BLaER1 (cell line): ENCODE measurements around the gene RASGEF1C.

Experiments
- H3K27ac ChIP-seq: shearing (Covaris generic); formaldehyde crosslinking; 2 replicates; pipeline ENCODE4 v1.8.1; 2022
- H3K27me3 ChIP-seq: shearing (Covaris generic); formaldehyde crosslinking; 2 replicates; pipeline ENCODE4 v1.8.1; 2022
- H3K36me3 ChIP-seq: shearing (Covaris generic); formaldehyde crosslinking; 2 replicates; pipeline ENCODE4 v1.8.1; 2022
- H3K4me1 ChIP-seq: shearing (Covaris generic); formaldehyde crosslinking; 2 replicates; pipeline ENCODE4 v1.8.1; 2022
- H3K4me2 ChIP-seq: shearing (Covaris generic); formaldehyde crosslinking; 2 replicates; pipeline ENCODE4 v1.8.1; 2022
- H3K4me3 ChIP-seq: shearing (Covaris generic); formaldehyde crosslinking; 2 replicates; pipeline ENCODE4 v1.8.1; 2022
- H3K9ac ChIP-seq: shearing (Covaris generic); formaldehyde crosslinking; 2 replicates; pipeline ENCODE4 v1.8.1; 2022
- H3K9me3 ChIP-seq: shearing (Covaris generic); formaldehyde crosslinking; 2 replicates; pipeline ENCODE4 v1.8.1; 2022
- H4K20me1 ChIP-seq: shearing (Covaris generic); formaldehyde crosslinking; 2 replicates; pipeline ENCODE4 v1.8.1; 2022
- Cebpa-rat ChIP-seq: shearing (Covaris generic); IDR thresholded peaks from 2 replicates; pipeline ENCODE4 v1.8.1; 2022

Gene RASGEF1C

GRCh38 chr5:180143656-180144364 is 65.2 kb downstream of the RASGEF1C start:
- no peak overlapping the region for H3K4me2 ChIP-seq
- no peak overlapping the region for H3K27ac ChIP-seq
- 0 out of 2 replicates have a peak, but pooled peaks cover 9% of the 10 kb centered on the region for H3K9me3 ChIP-seq
- no peak for TF ChIP-seq Cebpa-rat
- H3K27me3 ChIP-seq: no peaks in the 10 kb centered on the region
- H3K4me3 ChIP-seq: no peak overlapping the region
- H3K36me3 ChIP-seq: no peaks in the 10 kb centered on the region
- H4K20me1 ChIP-seq: no peaks in the 10 kb centered on the region
- peaks cover 19% of the 10 kb centered on the region for H3K4me1 ChIP-seq
- H3K9ac ChIP-seq: no peak overlapping the region

DNA sequence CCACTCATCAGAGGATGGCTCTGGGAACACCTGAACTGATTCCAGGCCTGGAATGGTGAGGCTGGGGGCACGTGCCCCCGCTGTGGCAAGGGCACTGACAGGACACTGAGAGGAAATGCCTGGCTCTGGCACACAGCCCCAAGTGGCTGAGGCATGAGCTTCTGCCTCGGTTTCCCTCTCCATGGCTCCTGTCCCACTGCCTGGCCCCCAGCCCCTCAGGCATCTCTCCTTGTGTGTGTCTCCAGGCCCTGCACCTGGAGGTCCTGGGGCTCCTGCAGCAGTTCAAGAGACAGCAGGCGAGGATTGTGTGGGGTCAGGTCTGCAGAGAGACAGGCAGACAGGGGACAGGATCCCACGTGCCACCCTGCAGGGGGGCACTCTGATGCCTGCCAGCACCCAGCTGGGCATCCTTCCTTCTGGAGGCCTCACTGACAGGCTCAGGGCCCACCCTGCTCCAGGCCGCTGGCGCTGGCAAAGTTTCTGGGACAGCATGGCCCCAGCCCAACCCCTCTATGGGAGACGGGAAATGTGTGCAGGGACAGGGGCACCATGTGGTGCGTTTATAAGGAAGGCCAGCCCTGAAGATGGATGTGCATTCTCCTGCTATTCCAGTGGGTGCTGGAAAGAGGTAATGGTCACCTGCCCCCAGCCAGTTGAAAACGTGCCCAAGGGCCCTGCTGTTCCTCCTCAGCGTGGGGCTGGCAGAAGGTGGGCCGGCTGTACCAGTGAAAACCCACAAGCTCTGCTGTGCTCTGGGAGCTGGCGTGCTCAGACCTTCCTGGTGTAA is 66.0 kb downstream of the RASGEF1C start:
- Histone ChIP-seq H3K4me3 (no peak overlapping the region), H3K9me3 (0 out of 2 replicates have a peak, but pooled peaks cover 9% of the 10 kb centered on the region), H3K4me2 (no peak overlapping the region), H4K20me1 (no peaks in the 10 kb centered on the region), H3K4me1 (peaks cover 19% of the 10 kb centered on the region), H3K9ac (no peak overlapping the region), H3K36me3 (no peaks in the 10 kb centered on the region), H3K27me3 (no peaks in the 10 kb centered on the region), H3K27ac (no peak overlapping the region)
- no peak for TF ChIP-seq Cebpa-rat

GRCh38 chr5:180142021-180142765 is 66.8 kb downstream of the RASGEF1C start:
- Histone ChIP-seq H3K27me3 (no peaks in the 10 kb centered on the region), H4K20me1 (no peaks in the 10 kb centered on the region), H3K4me2 (no peak overlapping the region), H3K9me3 (0 out of 2 replicates have a peak, but pooled peaks cover 9% of the 10 kb centered on the region), H3K4me1 (peaks cover 19% of the 10 kb centered on the region), H3K4me3 (no peak overlapping the region), H3K9ac (no peak overlapping the region), H3K36me3 (no peaks in the 10 kb centered on the region), H3K27ac (no peak overlapping the region)
- no peak for TF ChIP-seq Cebpa-rat

GRCh38 chr5:180141068-180141660 is 67.8 kb downstream of the RASGEF1C start:
- Histone ChIP-seq H3K4me2 (no peak overlapping the region), H4K20me1 (no peaks in the 10 kb centered on the region), H3K4me3 (no peak overlapping the region), H3K36me3 (no peaks in the 10 kb centered on the region), H3K4me1 (peaks cover 19% of the 10 kb centered on the region), H3K9ac (no peak overlapping the region), H3K27ac (no peak overlapping the region), H3K27me3 (no peaks in the 10 kb centered on the region), H3K9me3 (peaks cover 12% of the 10 kb centered on the region; the same call in 1 of the 2 replicates)
- no peak for TF ChIP-seq Cebpa-rat

DNA sequence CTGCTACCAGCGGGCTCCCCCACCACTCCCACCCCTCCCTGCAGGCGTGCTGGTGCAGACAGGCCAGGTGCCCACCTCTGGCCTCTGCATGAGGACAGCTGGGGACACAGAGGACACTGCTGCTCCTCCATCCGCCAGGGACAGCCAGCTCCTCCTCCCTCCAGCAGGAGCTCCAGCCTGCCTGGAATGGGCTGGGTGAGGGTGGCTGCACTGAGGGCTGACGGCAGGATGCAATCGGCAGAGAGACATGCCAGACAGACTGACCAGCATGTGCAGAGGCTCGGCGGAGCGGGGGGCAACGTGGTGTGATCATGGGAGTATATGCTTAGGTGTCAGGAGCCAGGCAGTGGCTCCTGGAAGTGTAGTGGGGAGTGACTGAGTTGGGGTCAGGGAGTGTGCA is 68.4 kb downstream of the RASGEF1C start:
- no peak for TF ChIP-seq Cebpa-rat
- H4K20me1 ChIP-seq: no peaks in the 10 kb centered on the region
- H3K9me3 ChIP-seq: peaks cover 8% of the 10 kb centered on the region; the same call in 1 of the 2 replicates
- no peaks in the 10 kb centered on the region for H3K27me3 ChIP-seq
- H3K27ac ChIP-seq: no peak overlapping the region
- no peaks in the 10 kb centered on the region for H3K36me3 ChIP-seq
- H3K9ac ChIP-seq: no peak overlapping the region
- H3K4me3 ChIP-seq: no peak overlapping the region
- no peak overlapping the region for H3K4me2 ChIP-seq
- peaks cover 23% of the 10 kb centered on the region for H3K4me1 ChIP-seq

DNA sequence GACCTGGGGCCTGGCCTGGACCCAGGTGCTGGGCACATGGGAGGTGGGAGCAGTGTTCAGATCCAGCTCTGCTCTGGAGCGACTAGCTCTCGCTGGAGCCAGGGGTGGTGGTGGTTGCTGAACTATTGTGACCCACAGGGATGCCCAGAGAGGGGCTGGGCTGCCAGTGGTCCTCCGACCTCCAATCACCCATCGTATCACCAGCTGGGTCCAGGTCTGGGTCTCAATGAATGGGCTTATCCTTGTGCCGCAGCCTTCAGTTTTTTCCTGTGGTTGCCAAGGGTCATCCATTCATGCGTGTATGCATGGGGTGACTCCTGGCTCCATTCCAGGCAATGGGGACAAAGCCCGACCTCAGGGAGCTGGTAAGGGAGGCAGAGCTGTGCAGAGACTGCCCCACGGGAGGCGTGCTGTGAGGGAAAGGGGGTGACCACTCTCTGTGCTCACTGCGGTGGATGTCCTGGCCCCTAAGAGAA is 68.9 kb downstream of the RASGEF1C start:
- Histone ChIP-seq H4K20me1 (no peaks in the 10 kb centered on the region), H3K9ac (no peak overlapping the region), H3K27ac (no peak overlapping the region), H3K27me3 (no peaks in the 10 kb centered on the region), H3K4me3 (no peak overlapping the region), H3K9me3 (peaks cover 8% of the 10 kb centered on the region; the same call in 1 of the 2 replicates), H3K36me3 (no peaks in the 10 kb centered on the region), H3K4me2 (peak overlapping the region; percentile 13), H3K4me1 (peaks cover 28% of the 10 kb centered on the region)
- TF ChIP-seq Cebpa-rat: no peak

GRCh38 chr5:180139731-180140055 is 69.3 kb downstream of the RASGEF1C start:
- no peaks in the 10 kb centered on the region for H3K36me3 ChIP-seq
- no peak overlapping the region for H3K27ac ChIP-seq
- no peaks in the 10 kb centered on the region for H4K20me1 ChIP-seq
- no peak for TF ChIP-seq Cebpa-rat
- H3K4me1 ChIP-seq: peaks cover 31% of the 10 kb centered on the region
- H3K9ac ChIP-seq: no peak overlapping the region; the same call in 1 of the 2 replicates
- peaks cover 8% of the 10 kb centered on the region; the same call in 1 of the 2 replicates for H3K9me3 ChIP-seq
- peak overlapping the region; percentile 13 for H3K4me2 ChIP-seq
- no peak overlapping the region for H3K4me3 ChIP-seq
- H3K27me3 ChIP-seq: no peaks in the 10 kb centered on the region

DNA sequence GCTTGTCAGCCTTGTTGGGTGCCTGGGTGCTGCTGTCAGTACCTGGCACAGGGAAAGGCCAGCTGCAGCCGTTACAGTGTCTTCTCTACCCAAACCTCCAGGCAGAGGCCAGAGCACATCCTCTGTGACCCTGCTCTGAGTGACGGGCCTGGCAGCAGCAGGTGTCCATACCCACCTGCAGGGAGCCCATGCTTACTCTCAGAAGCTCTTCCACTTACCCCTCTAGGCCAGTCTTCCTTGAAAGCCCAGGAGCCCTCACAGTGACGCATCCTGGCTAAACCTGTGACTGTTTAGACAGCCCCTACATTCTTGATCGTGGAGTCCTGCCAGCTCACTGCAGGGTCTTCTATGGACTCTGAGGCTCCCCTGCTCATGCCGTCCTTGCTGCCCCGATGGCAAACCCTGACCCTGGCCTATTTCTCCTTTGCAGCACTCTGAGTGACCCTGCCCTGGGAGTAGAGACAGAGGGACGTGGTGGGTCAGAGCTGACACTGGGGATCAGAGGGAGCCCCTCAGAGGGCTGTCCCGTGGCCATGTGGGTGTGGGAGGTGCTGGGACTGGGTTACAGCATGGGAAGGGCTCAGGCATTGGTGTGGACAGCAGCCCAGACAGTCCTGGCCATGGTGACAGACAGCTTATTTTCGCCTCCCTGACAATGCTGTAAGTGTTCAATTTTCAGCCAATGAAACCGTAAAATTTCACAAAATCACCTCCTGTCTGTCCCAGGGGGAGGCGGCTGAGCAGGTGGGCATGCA is 69.9 kb downstream of the RASGEF1C start:
- H3K4me2 ChIP-seq: peak overlapping the region; percentile 13
- peaks cover 8% of the 10 kb centered on the region; the same call in 1 of the 2 replicates for H3K9me3 ChIP-seq
- H3K9ac ChIP-seq: no peak overlapping the region; the same call in 1 of the 2 replicates
- no peaks in the 10 kb centered on the region for H3K27me3 ChIP-seq
- peaks cover 29% of the 10 kb centered on the region for H3K4me1 ChIP-seq
- H3K4me3 ChIP-seq: no peak overlapping the region
- TF ChIP-seq Cebpa-rat: no peak
- H3K27ac ChIP-seq: no peak overlapping the region
- H4K20me1 ChIP-seq: no peaks in the 10 kb centered on the region
- H3K36me3 ChIP-seq: no peaks in the 10 kb centered on the region
